ENCODE measurements around the gene IMPA2.
"Not testable (repeated sequence)": the region's sequence is repeated elsewhere in the genome, so short reads cannot be mapped to it uniquely, and the experiment has no call there.

IMPA2 gene

DNA sequence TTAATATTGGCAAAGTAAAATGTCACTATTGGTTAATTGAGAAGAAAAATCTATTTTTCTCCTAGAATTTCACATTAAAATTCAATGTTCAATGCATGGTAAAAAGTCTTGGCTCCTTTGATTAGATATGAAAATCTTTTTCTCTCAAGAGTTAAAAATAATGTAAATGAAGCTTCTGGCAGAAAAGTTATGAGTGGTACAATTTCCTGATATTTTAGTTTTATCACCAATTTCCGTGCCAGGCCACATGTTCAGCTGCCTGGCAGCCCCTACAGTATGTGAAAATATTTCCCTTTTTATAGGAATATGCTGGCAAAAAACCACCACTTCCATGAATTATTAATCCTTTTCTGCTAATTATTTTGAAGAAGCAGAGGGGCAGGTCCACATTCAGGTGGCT lies 89.8 kb downstream of the IMPA2 start:
- not testable (repeated sequence) for DNase-seq (ENCODE audit: low read depth, low spot score)

DNA sequence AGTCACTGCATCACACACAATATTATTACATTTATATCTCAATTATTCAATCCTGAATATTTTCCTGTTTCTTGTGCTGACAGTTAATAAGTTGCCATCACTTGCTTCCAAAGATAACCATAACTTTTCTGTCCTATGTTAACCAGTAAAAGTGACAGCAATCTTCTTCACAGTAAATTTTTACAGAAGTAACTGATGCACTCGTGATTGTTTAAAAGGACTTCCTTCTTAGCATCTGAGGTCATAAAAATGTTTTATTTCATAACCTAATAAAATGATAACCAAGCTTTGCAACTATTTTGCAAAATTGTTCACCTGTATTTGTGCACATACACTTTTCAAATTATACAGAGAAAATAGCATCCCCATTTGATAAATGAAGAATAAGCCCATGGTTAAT lies 91.7 kb downstream of the IMPA2 start:
- no peak for DNase-seq (ENCODE audit: low read depth, low spot score)

DNA sequence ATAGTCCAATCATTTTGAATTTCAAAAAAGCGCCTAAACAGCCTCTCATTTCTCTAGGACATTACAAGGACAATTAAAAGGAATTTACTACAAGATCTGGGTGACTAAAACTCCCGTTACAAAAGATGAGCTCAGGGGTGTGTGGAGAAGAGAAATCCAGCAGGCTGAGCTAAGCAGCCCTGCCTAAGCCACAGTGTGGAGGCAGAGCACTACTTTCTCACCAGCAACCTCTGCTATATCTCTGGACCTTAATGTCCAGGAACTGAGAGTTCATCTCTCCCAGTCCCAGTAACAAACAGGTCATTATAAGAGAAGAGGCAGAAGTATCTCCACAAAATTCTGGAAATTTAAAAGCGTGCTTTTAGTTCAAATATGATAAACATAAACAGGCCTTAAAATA lies 93.4 kb downstream of the IMPA2 start:
- DNase-seq (ENCODE audit: low read depth, low spot score): peak; percentile 20

DNA sequence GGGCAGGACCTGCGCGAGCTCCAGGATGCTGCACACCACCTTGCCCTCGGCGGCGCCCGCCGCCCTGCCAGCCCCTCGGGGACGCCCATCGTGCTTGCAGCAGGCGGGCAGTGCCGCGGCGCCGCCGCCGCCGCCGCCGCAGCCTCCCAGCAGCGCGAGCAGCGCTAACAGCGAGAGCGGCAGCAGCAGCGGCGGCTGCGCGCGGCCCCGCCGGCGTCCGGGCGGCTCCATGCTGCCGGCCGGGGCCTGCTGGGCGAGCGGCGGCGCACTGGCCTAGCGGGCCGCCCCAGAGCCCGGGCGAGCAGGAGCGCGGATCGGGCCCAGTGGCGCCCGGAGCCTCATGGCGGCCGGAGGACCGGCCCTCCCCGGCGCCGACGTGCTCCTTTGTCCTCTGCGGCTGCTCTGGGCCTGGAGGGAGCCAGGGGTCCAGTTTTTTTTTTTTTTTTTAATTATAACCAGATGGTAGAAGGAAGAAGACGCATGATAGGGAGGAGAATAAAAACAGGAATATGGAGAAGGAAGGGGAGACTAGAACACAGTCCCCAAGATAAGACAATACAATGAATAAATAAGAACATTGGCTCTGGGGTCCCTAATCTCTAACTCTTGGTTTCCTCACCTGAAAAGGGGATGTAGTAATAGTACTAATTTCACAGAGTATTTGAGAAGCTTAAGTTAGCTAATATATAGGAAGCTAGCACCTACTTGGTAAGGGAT lies 95.3 kb downstream of the IMPA2 start:
- DNase-seq (ENCODE audit: low read depth, low spot score): peak; percentile 72

DNA sequence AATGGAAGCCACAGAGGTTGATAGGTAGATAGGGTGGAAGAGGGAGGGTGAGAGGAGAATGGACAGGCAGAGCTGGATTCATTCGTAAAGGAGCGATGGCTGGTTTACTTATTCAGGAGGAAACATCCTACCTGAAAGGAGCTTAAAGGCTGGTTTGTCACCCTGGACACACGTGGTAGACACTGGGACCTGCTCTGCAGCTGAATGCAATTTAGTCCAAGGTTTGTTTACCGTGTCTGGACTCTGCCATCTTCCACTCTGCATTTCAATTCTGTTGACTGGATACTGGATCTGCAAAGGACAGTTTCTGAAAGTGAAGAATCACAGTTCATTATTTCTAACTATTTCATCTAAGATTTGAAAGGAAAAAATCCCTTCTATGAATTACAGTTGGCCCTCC lies 96.7 kb downstream of the IMPA2 start:
- DNase-seq (ENCODE audit: low read depth, low spot score): not testable (repeated sequence)

DNA sequence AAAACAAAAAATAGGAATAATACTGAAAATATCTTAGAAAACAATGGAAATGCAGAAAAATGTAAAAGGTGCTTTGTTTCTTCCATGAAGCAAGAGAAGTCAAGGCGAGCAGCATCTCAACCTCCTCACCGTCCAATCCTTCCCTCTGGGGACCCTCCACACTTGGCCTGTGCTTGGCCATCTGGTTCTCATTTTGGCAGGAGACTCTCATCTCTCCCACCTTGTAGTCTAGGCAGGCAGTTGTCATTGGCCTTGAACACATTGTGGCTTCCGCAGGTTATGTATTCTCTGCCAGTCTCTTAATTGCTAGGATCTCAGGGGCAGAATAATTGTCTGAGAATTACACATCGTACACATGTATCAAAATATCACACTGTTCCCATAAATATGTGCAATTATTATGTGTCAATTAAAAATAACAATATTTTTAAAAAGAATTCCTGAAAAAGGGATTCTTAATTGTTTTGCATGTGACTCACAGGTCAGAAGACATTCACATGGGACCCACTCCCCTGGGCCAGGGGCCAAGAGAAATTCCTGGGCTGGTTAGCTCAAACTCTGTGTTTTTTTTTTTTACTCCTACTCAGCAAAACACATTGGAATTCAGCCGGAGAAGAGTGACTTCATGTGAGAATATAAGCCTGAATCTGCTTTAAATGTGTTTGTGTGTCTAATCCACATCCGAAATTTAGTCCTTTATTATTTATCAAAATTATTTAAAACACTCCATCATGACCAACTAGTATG lies 98.4 kb downstream of the IMPA2 start:
- DNase-seq (ENCODE audit: low read depth, low spot score): peak; percentile 94
